ENCODE results near the gene LIPN.
"Not testable (repeated sequence)": the region's sequence is repeated elsewhere in the genome, so short reads cannot be mapped to it uniquely, and the experiment has no call there.

LIPN gene, protein sequence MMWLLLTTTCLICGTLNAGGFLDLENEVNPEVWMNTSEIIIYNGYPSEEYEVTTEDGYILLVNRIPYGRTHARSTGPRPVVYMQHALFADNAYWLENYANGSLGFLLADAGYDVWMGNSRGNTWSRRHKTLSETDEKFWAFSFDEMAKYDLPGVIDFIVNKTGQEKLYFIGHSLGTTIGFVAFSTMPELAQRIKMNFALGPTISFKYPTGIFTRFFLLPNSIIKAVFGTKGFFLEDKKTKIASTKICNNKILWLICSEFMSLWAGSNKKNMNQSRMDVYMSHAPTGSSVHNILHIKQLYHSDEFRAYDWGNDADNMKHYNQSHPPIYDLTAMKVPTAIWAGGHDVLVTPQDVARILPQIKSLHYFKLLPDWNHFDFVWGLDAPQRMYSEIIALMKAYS

DNA sequence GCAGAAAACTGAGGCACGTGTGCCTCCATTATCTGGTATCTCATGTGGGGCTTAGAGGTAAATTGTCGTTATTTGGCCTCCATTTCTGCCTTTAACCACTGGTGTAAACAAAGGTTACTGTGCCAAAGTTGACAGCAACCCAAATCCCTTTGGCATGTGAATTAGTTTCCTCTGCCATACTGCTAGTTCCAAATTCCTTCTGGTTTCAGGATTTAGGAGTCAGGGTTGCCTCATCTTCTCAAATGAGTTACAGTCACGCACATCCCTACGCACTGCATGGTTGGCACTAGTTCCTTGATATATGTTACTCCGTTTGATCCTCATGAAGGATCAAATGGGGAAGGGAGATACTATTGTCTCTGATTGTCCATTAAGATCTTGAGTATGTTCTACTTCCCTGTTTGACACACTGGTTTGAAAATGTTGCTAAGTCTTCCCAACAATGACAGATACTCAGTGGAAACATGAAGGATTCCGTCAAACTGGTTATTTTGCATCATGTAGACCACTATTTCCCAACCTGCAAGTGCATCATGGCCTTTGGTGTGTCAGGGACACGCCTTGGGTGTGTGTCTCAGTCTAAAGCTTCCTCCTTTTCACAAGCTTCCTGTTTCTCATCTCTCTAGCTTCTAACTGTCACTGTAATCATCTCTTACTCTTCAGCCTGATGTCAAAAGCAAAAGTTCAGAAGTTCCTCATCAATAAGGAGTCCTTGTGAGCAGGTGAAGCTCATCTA is at the start of gene LIPN:
TSS of gene LIPN (plus strand) at position 655 of the 736 bp plus-strand sequence. CDS start 1,386 bp downstream, outside the sequence.
- DNase-seq, result peak; percentile 70
- in situ Hi-C loops (cut with MboI; ENCODE audit: low pct_unique_long_range_greater_than_20kb, low sequenced_read_pairs), result no loop called here

DNA sequence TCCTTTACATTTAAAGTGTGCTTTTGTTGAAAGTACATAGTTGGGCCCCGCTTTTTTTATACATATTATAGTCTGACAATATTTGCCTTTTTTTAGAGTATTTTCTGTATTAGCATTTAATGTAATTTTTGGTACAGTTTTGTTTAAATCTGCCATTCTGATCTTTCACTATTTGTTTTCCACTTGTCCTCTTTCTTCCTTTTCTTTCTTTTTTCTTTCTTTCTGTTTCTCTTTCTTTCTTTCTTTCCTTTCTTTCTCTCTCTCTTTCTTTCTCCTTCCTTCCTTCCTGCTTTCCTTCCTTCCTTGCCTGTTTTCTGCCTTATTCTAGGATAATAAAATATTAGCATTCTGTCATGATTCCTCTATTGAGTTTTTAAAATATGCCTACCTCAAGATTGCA is 44.3 kb upstream of the LIPN start:
- in situ Hi-C loops (cut with MboI; ENCODE audit: low pct_unique_long_range_greater_than_20kb, low sequenced_read_pairs), result no loop called here
- no peak for DNase-seq

DNA sequence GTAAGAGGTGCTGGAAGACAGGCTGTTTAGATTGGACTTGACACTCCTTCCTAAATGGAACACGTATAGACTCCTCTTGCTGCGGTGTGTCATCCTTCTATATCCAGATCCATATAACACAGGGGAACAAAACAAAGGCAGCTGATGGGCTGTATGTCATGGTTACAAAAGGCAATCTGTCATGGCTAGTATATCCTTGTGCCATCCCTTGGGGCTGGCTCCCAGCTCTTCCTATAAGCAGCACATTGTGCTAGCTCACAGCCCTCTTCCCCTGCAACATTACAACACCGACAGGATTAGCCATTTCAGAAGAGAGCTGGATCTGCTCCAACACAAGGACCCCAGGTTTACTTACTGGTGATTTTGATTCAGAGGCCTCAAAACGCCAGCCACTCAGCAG is 38.4 kb upstream of the LIPN start:
- no peak for DNase-seq
- in situ Hi-C loops (cut with MboI; ENCODE audit: low pct_unique_long_range_greater_than_20kb, low sequenced_read_pairs), result no loop called here

DNA sequence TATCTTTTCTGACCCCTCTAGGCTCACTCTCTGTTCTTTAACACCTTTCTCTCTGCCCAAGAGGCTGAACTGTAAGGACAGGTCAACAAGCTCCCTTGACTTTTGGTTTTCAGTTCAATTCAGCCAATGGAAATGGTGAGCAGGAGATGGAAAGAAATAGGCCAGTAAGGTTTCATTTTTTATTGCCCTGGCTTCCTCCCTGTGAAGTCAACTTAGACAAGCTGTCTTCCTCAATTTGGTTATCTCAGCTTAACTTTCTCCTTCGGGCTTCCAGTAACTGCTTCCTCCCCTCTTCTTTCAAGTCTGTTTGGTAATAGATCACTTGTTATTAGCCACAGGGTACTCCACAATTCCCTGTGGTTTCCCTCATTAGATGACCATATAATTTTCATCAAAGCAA is 34.0 kb upstream of the LIPN start:
- DNase-seq, result peak; percentile 61

DNA sequence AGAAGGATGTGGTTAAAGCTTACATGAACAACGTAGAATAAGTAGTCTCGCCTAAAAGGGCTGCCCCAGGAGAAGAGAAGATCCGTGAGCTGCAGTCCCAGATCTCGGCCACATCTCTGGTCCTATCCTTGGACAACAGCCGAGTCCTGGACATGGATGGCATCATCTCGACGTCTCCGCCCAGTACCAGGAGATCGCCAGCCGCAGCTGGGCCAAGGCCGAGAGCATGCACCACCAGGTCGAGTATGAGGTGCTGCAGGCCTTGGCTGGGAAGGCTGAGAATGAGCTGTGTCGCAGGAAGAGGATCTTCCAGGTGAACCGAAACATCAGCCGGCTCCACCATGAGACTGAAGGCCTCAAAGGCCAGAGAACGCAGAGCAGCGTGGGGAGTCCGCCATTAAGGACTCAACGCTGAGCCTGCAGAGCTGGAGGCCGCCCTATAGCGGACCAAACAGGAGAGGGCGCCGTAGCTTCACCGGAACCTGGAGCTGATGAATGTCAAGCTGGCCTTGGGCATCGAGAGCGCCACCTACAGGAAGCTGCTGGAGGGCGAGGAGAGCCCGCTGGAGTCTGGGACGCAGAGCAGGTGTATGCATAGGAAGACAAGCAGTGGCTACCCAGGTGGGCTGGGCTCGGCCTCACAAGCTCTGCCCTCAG is 31.6 kb upstream of the LIPN start:
- in situ Hi-C loops (cut with MboI; ENCODE audit: low pct_unique_long_range_greater_than_20kb, low sequenced_read_pairs), result no loop called here
- DNase-seq, result peak; percentile 51

More for the DNA sequence above, 34.0 kb upstream of the LIPN start:
- in situ Hi-C loops (cut with MboI; ENCODE audit: low pct_unique_long_range_greater_than_20kb, low sequenced_read_pairs), result no loop called here

DNA sequence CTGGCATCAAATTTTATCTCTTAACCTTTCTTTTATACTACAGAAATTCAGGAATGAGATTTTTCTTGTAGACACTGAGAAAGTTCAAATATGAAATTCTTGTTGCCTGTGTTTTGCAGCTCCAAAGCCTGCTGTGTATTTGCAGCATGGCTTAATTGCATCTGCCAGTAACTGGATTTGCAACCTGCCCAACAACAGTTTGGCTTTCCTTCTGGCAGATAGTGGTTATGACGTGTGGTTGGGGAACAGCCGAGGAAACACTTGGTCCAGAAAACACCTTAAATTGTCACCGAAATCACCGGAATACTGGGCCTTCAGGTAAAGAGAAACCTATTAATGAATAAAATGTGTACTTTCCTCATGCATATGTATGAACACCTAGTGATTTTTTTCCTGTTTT is 29.0 kb upstream of the LIPN start:
- no peak for DNase-seq
- in situ Hi-C loops (cut with MboI; ENCODE audit: low pct_unique_long_range_greater_than_20kb, low sequenced_read_pairs), result no loop called here

DNA sequence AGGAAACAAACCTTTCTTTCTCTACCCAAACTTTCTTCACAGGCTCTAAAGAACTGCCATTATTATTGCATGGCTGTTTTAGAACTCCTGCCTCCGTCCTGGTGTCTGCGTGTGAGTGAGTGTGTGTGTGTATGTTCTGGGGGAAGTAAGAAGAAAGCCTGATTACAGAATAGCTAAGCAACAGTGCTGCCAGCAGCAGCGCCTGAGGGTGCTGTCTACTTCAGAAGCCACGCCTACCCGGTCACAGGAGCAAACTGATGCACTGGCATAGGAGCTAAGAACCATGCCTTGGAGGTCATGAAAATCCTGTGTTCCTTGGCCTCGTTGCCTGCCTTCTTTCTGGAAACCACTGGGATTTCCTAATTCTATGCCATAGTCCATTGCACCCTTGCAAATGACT is 28.5 kb upstream of the LIPN start:
- in situ Hi-C loops (cut with MboI; ENCODE audit: low pct_unique_long_range_greater_than_20kb, low sequenced_read_pairs), result no loop called here
- DNase-seq, result peak; percentile 32

DNA sequence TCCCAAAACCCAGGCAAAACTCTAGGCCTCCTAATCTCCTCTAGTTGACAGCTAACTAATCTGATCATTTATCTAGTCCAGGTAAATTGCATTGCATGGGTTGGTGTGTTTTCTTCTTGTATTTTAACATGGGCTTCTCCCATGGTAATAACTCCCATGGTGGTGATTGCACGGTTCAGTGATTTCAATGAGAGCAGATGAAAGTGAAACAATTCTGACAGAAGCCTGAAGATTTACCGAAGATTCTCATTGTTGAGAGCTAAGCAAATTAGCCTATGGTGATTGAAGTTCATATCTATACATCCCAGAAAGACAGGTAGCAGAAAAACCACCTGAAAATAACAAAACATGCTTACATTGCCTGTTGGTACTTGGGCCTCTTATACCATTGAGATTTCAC is 26.6 kb upstream of the LIPN start:
- DNase-seq, result no peak
- in situ Hi-C loops (cut with MboI; ENCODE audit: low pct_unique_long_range_greater_than_20kb, low sequenced_read_pairs), result no loop called here

DNA sequence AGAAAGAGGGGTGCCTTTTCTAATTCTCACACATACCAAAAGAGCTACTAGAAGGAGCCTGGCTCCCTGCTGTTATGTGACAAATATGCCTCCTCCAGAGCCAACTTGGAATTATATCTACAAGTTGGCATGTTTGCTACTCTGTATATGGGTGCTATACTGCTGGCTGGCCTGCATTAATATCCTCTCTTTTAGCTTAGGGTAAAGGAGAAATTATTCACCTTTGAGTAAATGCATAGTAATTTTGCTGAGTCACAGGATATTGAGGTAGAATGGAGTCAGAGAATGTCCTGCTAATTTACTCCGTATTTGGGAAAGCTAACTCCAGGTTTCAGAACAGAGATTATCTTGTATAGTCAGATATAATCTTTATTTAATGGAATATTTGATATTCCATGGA is 24.2 kb upstream of the LIPN start:
- DNase-seq, result no peak
- in situ Hi-C loops (cut with MboI; ENCODE audit: low pct_unique_long_range_greater_than_20kb, low sequenced_read_pairs), result no loop called here

DNA sequence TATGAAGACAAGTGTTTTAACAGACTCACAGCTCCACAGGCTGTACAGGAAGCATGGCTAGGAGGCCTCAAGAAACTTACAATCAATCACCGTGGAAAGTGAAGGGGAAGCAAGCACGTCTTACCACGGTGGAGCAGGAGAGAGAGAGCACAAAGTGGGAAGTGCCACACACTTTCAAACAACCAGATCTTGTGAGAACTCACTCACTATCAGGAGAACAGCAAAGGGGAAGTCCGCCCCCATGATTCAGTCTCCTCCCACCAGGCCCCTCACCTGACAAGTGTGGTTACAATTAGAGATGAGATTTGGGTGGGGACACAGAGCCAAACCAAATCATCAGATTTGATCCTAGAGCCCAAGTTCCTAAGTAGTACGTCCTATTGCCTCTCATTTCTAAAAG is 17.9 kb upstream of the LIPN start:
- in situ Hi-C loops (cut with MboI; ENCODE audit: low pct_unique_long_range_greater_than_20kb, low sequenced_read_pairs), result not testable (repeated sequence)
- DNase-seq, result peak; percentile 57

DNA sequence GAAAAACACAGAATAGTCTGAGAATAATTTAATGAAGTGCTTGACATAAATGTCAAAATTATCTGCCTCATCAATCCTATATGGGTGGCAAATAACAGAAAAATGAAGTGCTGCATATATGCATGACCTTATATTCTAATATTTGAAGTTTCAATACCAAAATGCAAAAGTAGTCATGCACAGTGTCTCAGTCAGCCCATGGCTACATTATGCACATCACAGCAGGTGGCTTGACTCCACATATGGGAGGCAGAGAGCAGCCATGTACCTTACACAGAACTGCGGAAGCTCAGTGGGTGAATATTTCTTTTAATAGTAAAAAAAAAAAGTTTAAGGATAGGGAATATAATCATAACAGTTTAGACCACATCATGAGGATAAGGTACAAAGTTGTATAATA is 17.4 kb upstream of the LIPN start:
- no peak for DNase-seq
- in situ Hi-C loops (cut with MboI; ENCODE audit: low pct_unique_long_range_greater_than_20kb, low sequenced_read_pairs), result no loop called here

DNA sequence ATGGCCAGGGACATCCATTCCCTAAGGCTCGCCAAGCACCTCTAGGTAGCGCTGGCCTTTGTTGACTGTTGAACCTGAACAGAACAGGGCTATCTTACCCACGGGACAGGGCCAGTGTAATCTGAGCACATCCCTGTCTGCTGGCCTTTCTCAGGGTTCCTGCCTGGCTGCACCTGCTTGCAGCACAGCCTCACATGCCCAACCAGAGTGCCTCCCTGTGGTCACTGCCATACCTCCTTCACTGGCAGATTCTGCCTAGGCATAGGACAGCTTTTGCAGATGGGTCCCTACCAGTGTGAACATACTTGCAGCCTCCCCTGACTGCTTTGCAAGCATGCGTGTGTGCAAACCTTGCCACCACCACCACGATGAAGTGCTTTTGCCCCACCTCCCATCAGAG is 15.8 kb upstream of the LIPN start:
- in situ Hi-C loops (cut with MboI; ENCODE audit: low pct_unique_long_range_greater_than_20kb, low sequenced_read_pairs), result no loop called here
- DNase-seq, result no peak

DNA sequence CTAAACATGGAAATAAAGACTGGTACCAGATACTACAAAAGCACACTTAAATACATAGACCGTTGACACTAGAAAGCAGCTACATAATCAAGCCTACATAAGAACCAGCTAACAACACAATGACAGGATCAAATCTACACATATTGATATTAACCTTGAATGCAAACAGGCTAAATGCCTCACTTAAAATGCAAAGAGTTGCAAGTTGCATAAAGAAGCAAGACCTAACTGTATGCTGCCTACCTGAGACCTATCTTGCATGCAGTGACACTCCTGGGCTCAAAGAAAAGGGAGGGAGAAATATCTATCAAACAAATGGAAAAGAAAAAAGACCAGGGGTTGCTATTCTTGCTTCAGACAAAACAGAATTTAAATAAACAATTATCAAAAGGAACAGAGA is 14.2 kb upstream of the LIPN start:
- in situ Hi-C loops (cut with MboI; ENCODE audit: low pct_unique_long_range_greater_than_20kb, low sequenced_read_pairs), result no loop called here
- DNase-seq, result no peak

DNA sequence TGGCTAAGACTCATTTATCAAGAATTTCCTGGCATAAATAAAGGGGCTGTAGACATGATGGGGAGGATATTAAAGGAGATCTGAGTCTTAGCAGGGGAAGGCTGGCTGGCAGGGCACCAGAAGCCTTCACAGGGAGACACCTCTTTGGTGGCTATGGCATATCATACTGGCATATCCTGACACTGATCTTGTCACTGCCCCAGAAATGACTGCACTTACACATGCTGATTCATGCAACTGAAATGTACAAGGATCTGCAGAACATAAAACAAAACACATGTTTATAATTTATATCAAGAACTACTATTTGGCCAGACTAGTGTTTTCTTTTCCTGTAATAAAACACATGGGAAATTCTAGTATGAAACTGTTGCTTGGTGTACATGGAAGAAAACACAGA is 5.5 kb upstream of the LIPN start:
- DNase-seq, result no peak

DNA sequence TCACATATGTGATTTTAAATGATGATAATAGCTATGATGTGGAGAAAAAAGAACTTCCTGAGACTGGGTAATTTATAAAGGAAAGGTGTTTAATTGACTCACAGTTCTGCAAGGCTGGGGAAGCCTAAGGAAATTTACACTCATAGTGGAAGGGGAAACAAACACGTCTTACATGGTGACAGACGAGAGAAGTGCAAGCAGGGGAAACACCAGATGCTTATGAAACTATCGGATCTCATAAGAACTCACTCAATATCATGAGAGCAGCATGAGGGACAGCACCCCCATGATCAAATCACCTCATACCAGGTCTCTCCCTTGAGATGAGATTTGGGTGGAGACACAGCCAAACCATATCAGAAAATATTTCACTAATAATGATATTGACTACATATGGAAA is 4.1 kb upstream of the LIPN start:
- DNase-seq, result no peak
- in situ Hi-C loops (cut with MboI; ENCODE audit: low pct_unique_long_range_greater_than_20kb, low sequenced_read_pairs), result no loop called here

More for the DNA sequence above, 5.5 kb upstream of the LIPN start:
- in situ Hi-C loops (cut with MboI; ENCODE audit: low pct_unique_long_range_greater_than_20kb, low sequenced_read_pairs), result no loop called here

DNA sequence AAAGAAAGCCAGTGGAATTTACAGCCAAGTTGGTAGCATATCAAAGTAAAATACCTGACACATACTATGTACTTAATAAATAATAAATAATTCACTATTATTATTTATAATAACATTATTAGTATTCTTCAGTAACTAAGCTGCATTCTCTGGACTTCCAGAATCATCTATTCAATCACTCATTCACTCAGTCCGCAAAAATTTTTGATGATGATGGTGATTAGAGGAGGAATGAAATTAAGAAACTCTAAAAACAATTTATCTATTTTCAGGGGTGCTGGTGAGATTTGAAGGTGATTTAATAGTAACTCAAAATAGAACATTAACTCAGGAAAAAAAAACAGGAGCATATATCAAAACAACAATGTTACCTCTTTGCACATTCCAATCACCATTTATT is 3.2 kb upstream of the LIPN start:
- DNase-seq, result no peak
- in situ Hi-C loops (cut with MboI; ENCODE audit: low pct_unique_long_range_greater_than_20kb, low sequenced_read_pairs), result no loop called here

DNA sequence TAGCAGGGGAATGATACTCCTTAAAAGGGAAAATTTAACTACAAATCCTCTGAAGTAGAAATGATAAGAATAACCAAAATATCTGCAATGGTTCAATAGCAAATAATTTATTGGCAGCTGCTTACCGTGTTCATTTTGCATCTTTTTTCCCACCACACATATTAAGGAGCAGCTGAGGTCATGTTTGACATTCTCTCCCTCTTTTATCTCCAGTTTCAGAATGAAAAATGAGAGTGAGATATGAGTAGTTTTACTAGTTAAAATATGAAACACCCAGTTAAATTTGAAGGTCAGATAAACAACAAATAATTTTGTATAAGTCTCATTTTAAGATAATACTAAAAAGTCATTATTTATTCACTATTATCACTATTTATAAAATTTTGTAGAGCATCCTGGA is 3.1 kb downstream of the LIPN start:
- in situ Hi-C loops (cut with MboI; ENCODE audit: low pct_unique_long_range_greater_than_20kb, low sequenced_read_pairs), result no loop called here
- DNase-seq, result no peak

DNA sequence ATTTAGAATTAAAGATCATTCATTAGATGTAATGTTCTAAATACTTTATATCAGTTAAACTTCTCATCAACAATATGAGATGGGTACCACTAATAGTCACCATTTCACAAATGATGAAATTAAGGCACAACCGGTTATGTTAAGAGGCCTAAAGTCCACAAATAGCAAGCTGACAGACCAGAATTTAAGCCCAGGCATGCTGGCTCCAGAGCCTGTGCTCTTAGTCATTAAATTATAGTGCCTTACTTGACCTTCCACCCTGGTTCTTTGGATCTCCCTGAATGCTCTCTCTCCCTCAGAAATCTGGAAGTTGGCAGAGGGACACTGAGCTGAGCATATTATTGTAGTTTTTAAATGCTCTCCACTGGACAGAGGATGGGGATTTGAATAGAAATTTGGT is 3.6 kb downstream of the LIPN start:
- in situ Hi-C loops (cut with MboI; ENCODE audit: low pct_unique_long_range_greater_than_20kb, low sequenced_read_pairs), result no loop called here
- DNase-seq, result no peak

DNA sequence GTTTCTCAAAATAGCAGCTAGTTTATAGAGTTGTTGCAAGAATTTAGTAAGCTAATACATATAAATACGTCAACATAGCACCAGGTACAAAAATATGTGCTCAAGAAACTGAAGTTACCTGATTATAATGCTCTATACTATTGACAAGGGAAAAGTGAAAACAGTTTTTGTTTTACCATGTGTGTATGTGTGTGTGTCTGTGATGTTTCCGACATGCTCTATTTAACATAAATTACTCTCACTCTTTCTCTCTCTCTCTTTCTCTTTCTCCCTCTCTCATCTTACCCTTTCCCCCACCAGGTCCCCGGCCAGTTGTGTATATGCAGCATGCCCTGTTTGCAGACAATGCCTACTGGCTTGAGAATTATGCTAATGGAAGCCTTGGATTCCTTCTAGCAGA is 4.3 kb downstream of the LIPN start:
- DNase-seq, result no peak
- in situ Hi-C loops (cut with MboI; ENCODE audit: low pct_unique_long_range_greater_than_20kb, low sequenced_read_pairs), result no loop called here

DNA sequence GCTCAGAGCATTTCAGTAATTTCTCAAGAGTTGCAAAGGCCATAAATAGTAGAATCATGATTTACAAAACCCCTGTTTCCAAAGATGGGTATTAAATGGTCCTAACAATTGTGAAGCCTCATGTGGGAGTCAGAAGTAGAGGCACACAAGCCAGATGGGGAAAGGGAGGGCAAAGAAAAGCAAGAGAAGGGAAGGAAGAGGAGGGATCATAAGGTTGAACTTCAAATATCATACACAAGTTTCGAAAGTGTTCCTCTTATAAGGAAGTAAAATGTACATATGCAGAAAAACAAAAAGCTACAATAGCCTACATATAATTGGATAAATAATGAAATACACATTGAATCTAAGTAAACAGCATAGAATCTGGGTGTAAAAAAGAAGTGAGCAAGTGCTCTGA is 6.0 kb downstream of the LIPN start:
- no peak for DNase-seq
- in situ Hi-C loops (cut with MboI; ENCODE audit: low pct_unique_long_range_greater_than_20kb, low sequenced_read_pairs), result no loop called here

Data from KBM-7 (cell line).